Measurements from ENCODE around the gene UBALD2.

GRCh38 chr17:76250141-76250540, 15.0 kb upstream of the UBALD2 start:
- TF ChIP-seq POLR2A (IDR thresholded peaks at IDR 0.05; ENCODE audit: low read length) (no peak), GATA1 (IDR thresholded peaks at IDR 0.05; ENCODE audit: low read depth, low read length) (no peak)
